Measurements from ENCODE around the gene MS4A14.

Gene MS4A14

GRCh38 chr11:60389279-60389910 is 6.9 kb upstream of the MS4A14 start:
- no peak for TF ChIP-seq CTCF (IDR thresholded peaks at IDR 0.05; ENCODE audit: insufficient read depth, low read depth, low read length, missing control alignments)
- H3K4me3 ChIP-seq (ENCODE audit: low read depth, low read length) = no peak overlapping the region
- peak; percentile 82 for DNase-seq (ENCODE audit: low read depth)

GRCh38 chr11:60390419-60390818 is 5.8 kb upstream of the MS4A14 start:
- H3K4me3 ChIP-seq (ENCODE audit: low read depth, low read length) = no peak overlapping the region

GRCh38 chr11:60392361-60392760 is 3.9 kb upstream of the MS4A14 start:
- no peak for DNase-seq (ENCODE audit: low read depth)
- TF ChIP-seq CTCF (IDR thresholded peaks at IDR 0.05; ENCODE audit: insufficient read depth, low read depth, low read length, missing control alignments) = no peak
- H3K4me3 ChIP-seq (ENCODE audit: low read depth, low read length) = no peak overlapping the region

More at GRCh38 chr11:60390419-60390818, 5.8 kb upstream of the MS4A14 start:
- peak; percentile 9 for DNase-seq (ENCODE audit: low read depth)
- no peak for TF ChIP-seq CTCF (IDR thresholded peaks at IDR 0.05; ENCODE audit: insufficient read depth, low read depth, low read length, missing control alignments)

GRCh38 chr11:60393016-60393415 is 3.2 kb upstream of the MS4A14 start:
- no peak for TF ChIP-seq CTCF (IDR thresholded peaks at IDR 0.05; ENCODE audit: insufficient read depth, low read depth, low read length, missing control alignments)
- no peak overlapping the region for H3K4me3 ChIP-seq (ENCODE audit: low read depth, low read length)
- DNase-seq (ENCODE audit: low read depth) = no peak

- no peak for DNase-seq (ENCODE audit: low read depth)
- no peak for TF ChIP-seq CTCF (IDR thresholded peaks at IDR 0.05; ENCODE audit: insufficient read depth, low read depth, low read length, missing control alignments)
- no peak overlapping the region for H3K4me3 ChIP-seq (ENCODE audit: low read depth, low read length)
Measured at GRCh38 chr11:60394666-60395380, 1.4 kb upstream of the MS4A14 start.

- TF ChIP-seq CTCF (IDR thresholded peaks at IDR 0.05; ENCODE audit: insufficient read depth, low read depth, low read length, missing control alignments) = no peak
- no peak overlapping the region for H3K4me3 ChIP-seq (ENCODE audit: low read depth, low read length)
- DNase-seq (ENCODE audit: low read depth) = peak; percentile 72
Measured at GRCh38 chr11:60396799-60397198, 540 bp downstream of the MS4A14 start.
